ENCODE results near the gene ALG11. TPM values are rescaled to one million over a fixed set of nuclear protein-coding genes. Genes with fewer than 3 reads are reported as not detected.
"Not testable (repeated sequence)": the region's sequence is repeated elsewhere in the genome, so short reads cannot be mapped to it uniquely, and the experiment has no call there.

ALG11 gene
- total and polyA plus RNA-seq, 4 donors = 9.8 to 29.6 (median 21.2) TPM

GRCh38 chr13:52024481-52024880 is 12.3 kb downstream of the ALG11 start, which contains the start of gene UTP14C:
TSS of gene UTP14C (plus strand) at chr13:52024691. CDS start at chr13:52028805, 4,114 bp downstream.
- Histone ChIP-seq H3K9me3 (ENCODE audit: control insufficient read depth, insufficient read depth, low read length) (no peaks in the 10 kb centered on the region), H3K36me3 (ENCODE audit: control insufficient read depth, insufficient read depth, low read length) (peaks cover 40% of the 10 kb centered on the region), H3K27ac (ENCODE audit: low read depth, low read length) (no peak within 1 kb of the TSS), H3K4me1 (ENCODE audit: control insufficient read depth, insufficient read depth, low read length) (no peaks in the 10 kb centered on the region), H3K27me3 (ENCODE audit: control insufficient read depth, insufficient read depth, low read length) (no peaks in the 10 kb centered on the region), H3K4me3 (ENCODE audit: low read depth, low read length) (no peak within 1 kb of the TSS)
- DNase-seq (ENCODE audit: low read depth in 4 of 6, low spot score in 6 of 6) = no peak
- 100% methylated on average over 3 of the region's 3 CpGs for WGBS (ENCODE audit: insufficient coverage)

GRCh38 chr13:52025475-52026245 is 13.5 kb downstream of the ALG11 start:
- Histone ChIP-seq H3K36me3 (ENCODE audit: control insufficient read depth, insufficient read depth, low read length) (peaks cover 35% of the 10 kb centered on the region), H3K4me3 (ENCODE audit: low read depth, low read length) (no peak overlapping the region), H3K27ac (ENCODE audit: low read depth, low read length) (no peak overlapping the region), H3K4me1 (ENCODE audit: control insufficient read depth, insufficient read depth, low read length) (no peaks in the 10 kb centered on the region), H3K9me3 (ENCODE audit: control insufficient read depth, insufficient read depth, low read length) (no peaks in the 10 kb centered on the region), H3K27me3 (ENCODE audit: control insufficient read depth, insufficient read depth, low read length) (no peaks in the 10 kb centered on the region)
- no peak for DNase-seq (ENCODE audit: low read depth in 4 of 6, low spot score in 6 of 6)
- WGBS (ENCODE audit: insufficient coverage) = 96% methylated on average over 6 of the region's 8 CpGs

GRCh38 chr13:52026246-52026626 is 14.0 kb downstream of the ALG11 start:
- no peaks in the 10 kb centered on the region for H3K4me1 ChIP-seq (ENCODE audit: control insufficient read depth, insufficient read depth, low read length)
- 94% methylated on average over 3 of the region's 3 CpGs for WGBS (ENCODE audit: insufficient coverage)
- no peak overlapping the region for H3K4me3 ChIP-seq (ENCODE audit: low read depth, low read length)
- peaks cover 33% of the 10 kb centered on the region for H3K36me3 ChIP-seq (ENCODE audit: control insufficient read depth, insufficient read depth, low read length)
- no peaks in the 10 kb centered on the region for H3K9me3 ChIP-seq (ENCODE audit: control insufficient read depth, insufficient read depth, low read length)
- no peaks in the 10 kb centered on the region for H3K27me3 ChIP-seq (ENCODE audit: control insufficient read depth, insufficient read depth, low read length)
- DNase-seq (ENCODE audit: low read depth in 4 of 6, low spot score in 6 of 6) = no peak
- H3K27ac ChIP-seq (ENCODE audit: low read depth, low read length) = no peak overlapping the region

GRCh38 chr13:52027832-52028231 is 15.6 kb downstream of the ALG11 start:
- no peaks in the 10 kb centered on the region for H3K9me3 ChIP-seq (ENCODE audit: control insufficient read depth, insufficient read depth, low read length)
- H3K4me3 ChIP-seq (ENCODE audit: low read depth, low read length) = no peak overlapping the region
- H3K27me3 ChIP-seq (ENCODE audit: control insufficient read depth, insufficient read depth, low read length) = no peaks in the 10 kb centered on the region
- DNase-seq (ENCODE audit: low read depth in 4 of 6, low spot score in 6 of 6) = no peak
- no peak overlapping the region for H3K27ac ChIP-seq (ENCODE audit: low read depth, low read length)
- no CpG with 5 or more reads among the region's 1 CpG for WGBS (ENCODE audit: insufficient coverage)
- no peaks in the 10 kb centered on the region for H3K4me1 ChIP-seq (ENCODE audit: control insufficient read depth, insufficient read depth, low read length)
- peaks cover 19% of the 10 kb centered on the region for H3K36me3 ChIP-seq (ENCODE audit: control insufficient read depth, insufficient read depth, low read length)

GRCh38 chr13:52029569-52029968 is 17.4 kb downstream of the ALG11 start:
- no peaks in the 10 kb centered on the region for H3K27me3 ChIP-seq (ENCODE audit: control insufficient read depth, insufficient read depth, low read length)
- DNase-seq (ENCODE audit: low read depth in 4 of 6, low spot score in 6 of 6) = no peak
- no peak overlapping the region for H3K4me3 ChIP-seq (ENCODE audit: low read depth, low read length)
- H3K36me3 ChIP-seq (ENCODE audit: control insufficient read depth, insufficient read depth, low read length) = peaks cover 13% of the 10 kb centered on the region
- H3K9me3 ChIP-seq (ENCODE audit: control insufficient read depth, insufficient read depth, low read length) = no peaks in the 10 kb centered on the region
- no peaks in the 10 kb centered on the region for H3K4me1 ChIP-seq (ENCODE audit: control insufficient read depth, insufficient read depth, low read length)
- WGBS (ENCODE audit: insufficient coverage) = 98% methylated on average over 4 of the region's 4 CpGs
- H3K27ac ChIP-seq (ENCODE audit: low read depth, low read length) = no peak overlapping the region

- not testable (repeated sequence) for H3K4me3 ChIP-seq (ENCODE audit: low read depth, low read length); H3K4me1 ChIP-seq (ENCODE audit: control insufficient read depth, insufficient read depth, low read length); H3K27ac ChIP-seq (ENCODE audit: low read depth, low read length); H3K9me3 ChIP-seq (ENCODE audit: control insufficient read depth, insufficient read depth, low read length); DNase-seq (ENCODE audit: low read depth in 4 of 6, low spot score in 6 of 6); H3K27me3 ChIP-seq (ENCODE audit: control insufficient read depth, insufficient read depth, low read length)
- WGBS (ENCODE audit: insufficient coverage) = 100% methylated on average over 2 of the region's 6 CpGs
- H3K36me3 ChIP-seq (ENCODE audit: control insufficient read depth, insufficient read depth, low read length) = peaks cover 13% of the 10 kb centered on the region
Observed at GRCh38 chr13:52030401-52030800, 18.2 kb downstream of the ALG11 start.

- H3K9me3 ChIP-seq (ENCODE audit: control insufficient read depth, insufficient read depth, low read length) = no peaks in the 10 kb centered on the region
- no peaks in the 10 kb centered on the region for H3K4me1 ChIP-seq (ENCODE audit: control insufficient read depth, insufficient read depth, low read length)
- H3K4me3 ChIP-seq (ENCODE audit: low read depth, low read length) = no peak overlapping the region
- DNase-seq (ENCODE audit: low read depth in 4 of 6, low spot score in 6 of 6) = no peak
- no peak overlapping the region for H3K27ac ChIP-seq (ENCODE audit: low read depth, low read length)
- WGBS (ENCODE audit: insufficient coverage) = no CpG with 5 or more reads among the region's 2 CpGs
- no peaks in the 10 kb centered on the region for H3K27me3 ChIP-seq (ENCODE audit: control insufficient read depth, insufficient read depth, low read length)
- peaks cover 6% of the 10 kb centered on the region for H3K36me3 ChIP-seq (ENCODE audit: control insufficient read depth, insufficient read depth, low read length)
Observed at GRCh38 chr13:52033039-52033438, 20.8 kb downstream of the ALG11 start.

GRCh38 chr13:52034616-52035226 is 22.5 kb downstream of the ALG11 start:
- Histone ChIP-seq H3K4me1 (ENCODE audit: control insufficient read depth, insufficient read depth, low read length) (no peaks in the 10 kb centered on the region), H3K27ac (ENCODE audit: low read depth, low read length) (no peak overlapping the region), H3K4me3 (ENCODE audit: low read depth, low read length) (no peak overlapping the region), H3K27me3 (ENCODE audit: control insufficient read depth, insufficient read depth, low read length) (no peaks in the 10 kb centered on the region), H3K9me3 (ENCODE audit: control insufficient read depth, insufficient read depth, low read length) (no peaks in the 10 kb centered on the region), H3K36me3 (ENCODE audit: control insufficient read depth, insufficient read depth, low read length) (no peaks in the 10 kb centered on the region)
- WGBS (ENCODE audit: insufficient coverage) = no CpG with 5 or more reads among the region's 5 CpGs
- no peak for DNase-seq (ENCODE audit: low read depth in 4 of 6, low spot score in 6 of 6)

- H3K9me3 ChIP-seq (ENCODE audit: control insufficient read depth, insufficient read depth, low read length) = no peaks in the 10 kb centered on the region
- H3K4me3 ChIP-seq (ENCODE audit: low read depth, low read length) = no peak overlapping the region
- H3K4me1 ChIP-seq (ENCODE audit: control insufficient read depth, insufficient read depth, low read length) = no peaks in the 10 kb centered on the region
- WGBS (ENCODE audit: insufficient coverage) = 100% methylated on average over 1 of the region's 1 CpG
- no peaks in the 10 kb centered on the region for H3K27me3 ChIP-seq (ENCODE audit: control insufficient read depth, insufficient read depth, low read length)
- DNase-seq (ENCODE audit: low read depth in 4 of 6, low spot score in 6 of 6) = no peak
- no peaks in the 10 kb centered on the region for H3K36me3 ChIP-seq (ENCODE audit: control insufficient read depth, insufficient read depth, low read length)
- H3K27ac ChIP-seq (ENCODE audit: low read depth, low read length) = no peak overlapping the region
Observed at GRCh38 chr13:52036037-52036436, 23.8 kb downstream of the ALG11 start.

GRCh38 chr13:52043675-52044074 is 31.5 kb downstream of the ALG11 start:
- H3K4me1 ChIP-seq (ENCODE audit: control insufficient read depth, insufficient read depth, low read length) = no peaks in the 10 kb centered on the region
- H3K36me3 ChIP-seq (ENCODE audit: control insufficient read depth, insufficient read depth, low read length) = no peaks in the 10 kb centered on the region
- H3K27me3 ChIP-seq (ENCODE audit: control insufficient read depth, insufficient read depth, low read length) = no peaks in the 10 kb centered on the region
- no peak overlapping the region for H3K27ac ChIP-seq (ENCODE audit: low read depth, low read length)
- no peaks in the 10 kb centered on the region for H3K9me3 ChIP-seq (ENCODE audit: control insufficient read depth, insufficient read depth, low read length)
- 93% methylated on average over 3 of the region's 3 CpGs for WGBS (ENCODE audit: insufficient coverage)
- H3K4me3 ChIP-seq (ENCODE audit: low read depth, low read length) = no peak overlapping the region
- DNase-seq (ENCODE audit: low read depth in 4 of 6, low spot score in 6 of 6) = no peak

Measured in spinal cord (tissue), 10 donors.